ENCODE data around the gene LGR5.

DNA sequence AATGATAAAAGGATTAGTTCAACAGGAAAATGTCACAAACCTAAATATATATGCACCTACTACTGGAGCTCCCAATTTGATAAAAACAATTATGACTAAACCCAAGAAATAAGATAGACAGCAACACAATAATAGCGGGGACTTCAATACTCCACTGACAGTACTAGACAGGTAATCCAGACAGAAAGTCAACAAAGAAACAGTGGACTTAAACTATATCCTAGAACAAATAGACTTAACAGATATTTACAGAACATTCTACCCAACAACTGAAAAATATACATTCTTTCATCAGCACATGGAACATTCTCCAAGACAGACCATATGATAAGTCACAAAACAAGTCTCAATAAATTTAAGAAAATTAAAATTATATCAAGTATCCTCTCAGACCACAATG is 28.0 kb upstream of the LGR5 start:
- TF ChIP-seq, protein P1, sequence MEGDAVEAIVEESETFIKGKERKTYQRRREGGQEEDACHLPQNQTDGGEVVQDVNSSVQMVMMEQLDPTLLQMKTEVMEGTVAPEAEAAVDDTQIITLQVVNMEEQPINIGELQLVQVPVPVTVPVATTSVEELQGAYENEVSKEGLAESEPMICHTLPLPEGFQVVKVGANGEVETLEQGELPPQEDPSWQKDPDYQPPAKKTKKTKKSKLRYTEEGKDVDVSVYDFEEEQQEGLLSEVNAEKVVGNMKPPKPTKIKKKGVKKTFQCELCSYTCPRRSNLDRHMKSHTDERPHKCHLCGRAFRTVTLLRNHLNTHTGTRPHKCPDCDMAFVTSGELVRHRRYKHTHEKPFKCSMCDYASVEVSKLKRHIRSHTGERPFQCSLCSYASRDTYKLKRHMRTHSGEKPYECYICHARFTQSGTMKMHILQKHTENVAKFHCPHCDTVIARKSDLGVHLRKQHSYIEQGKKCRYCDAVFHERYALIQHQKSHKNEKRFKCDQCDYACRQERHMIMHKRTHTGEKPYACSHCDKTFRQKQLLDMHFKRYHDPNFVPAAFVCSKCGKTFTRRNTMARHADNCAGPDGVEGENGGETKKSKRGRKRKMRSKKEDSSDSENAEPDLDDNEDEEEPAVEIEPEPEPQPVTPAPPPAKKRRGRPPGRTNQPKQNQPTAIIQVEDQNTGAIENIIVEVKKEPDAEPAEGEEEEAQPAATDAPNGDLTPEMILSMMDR (IDR thresholded peaks at IDR 0.05; ENCODE audit: insufficient read depth, low read length): no peak
- TF ChIP-seq POLR2AphosphoS5 (IDR thresholded peaks at IDR 0.05; ENCODE audit: low read depth) (no peak), GABPA (IDR thresholded peaks at IDR 0.05; ENCODE audit: low read depth) (no peak)
